ENCODE results near the gene CHRNA4. TPM values are rescaled to one million over a fixed set of nuclear protein-coding genes. Genes with fewer than 3 reads are reported as not detected.

CHRNA4 gene
- polyA plus RNA-seq, 1 of the 3 experiments (the other 2 are of a cell fraction) = not detected

DNA sequence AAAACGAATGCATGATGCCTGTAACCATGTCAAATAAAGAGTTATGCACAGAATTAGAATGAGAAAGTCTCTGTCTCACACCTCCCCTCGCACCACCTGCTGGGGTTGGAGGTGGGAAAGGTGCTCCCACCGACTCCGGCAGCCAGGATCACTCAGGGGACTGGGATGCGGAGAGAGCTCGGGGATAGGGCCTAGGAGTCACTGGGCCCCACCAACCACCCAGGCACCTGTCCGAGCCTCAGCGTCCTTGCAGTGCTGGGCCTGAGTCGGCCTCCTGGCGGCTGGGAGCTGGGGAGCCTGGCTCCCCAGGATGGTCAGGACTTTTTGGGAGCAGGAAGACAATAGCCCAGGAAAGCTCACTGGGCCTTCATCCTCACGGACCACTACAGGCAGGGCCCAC is 22.4 kb upstream of the CHRNA4 start:
- CTCF ChIA-PET = interaction anchor here (1.0 to 10.6 kb wide), 6 partner anchors 13 to 160 kb away, joined by 6 to 460 read pairs (median 46); partner anchors contain the start of gene COL20A1
- Histone ChIP-seq H4K20me1 (ENCODE audit: insufficient read depth) (no peaks in the 10 kb centered on the region), H3K9ac (no peak overlapping the region)

DNA sequence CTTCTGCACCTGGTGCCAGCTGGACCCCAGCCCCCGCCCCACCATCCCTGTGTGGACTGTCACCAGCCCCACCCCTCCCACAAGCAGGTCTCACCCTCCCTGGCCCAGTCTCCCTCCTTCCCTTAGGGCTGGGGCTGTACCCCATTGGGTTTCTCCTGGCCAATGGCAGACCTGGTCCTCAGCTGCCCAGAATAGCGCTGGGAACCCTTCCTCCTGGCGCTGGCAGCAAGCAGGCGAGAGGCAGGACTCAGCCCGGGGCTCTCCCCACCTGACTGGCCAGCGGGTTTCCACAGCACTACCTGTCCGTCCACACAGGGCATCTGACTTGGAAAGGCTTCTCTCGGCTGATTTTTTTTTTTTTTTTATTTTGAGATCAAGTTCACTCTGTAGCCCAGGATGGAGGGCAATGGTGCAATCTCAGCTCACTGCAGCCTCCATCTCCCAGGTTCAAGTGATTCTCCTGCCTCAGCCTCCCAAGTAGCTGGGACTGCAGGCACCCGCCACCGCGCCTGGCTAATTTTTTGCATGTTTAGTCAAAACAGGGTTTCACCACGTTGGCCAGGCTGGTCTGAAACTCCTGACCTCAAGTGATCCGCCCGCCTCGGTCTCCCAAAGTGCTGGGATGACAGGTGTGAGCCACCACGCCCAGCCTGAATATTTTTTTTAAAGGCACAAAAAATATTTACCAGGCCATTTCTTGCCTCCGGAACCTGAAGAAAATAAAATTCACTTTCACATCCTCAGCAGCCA is 21.6 kb upstream of the CHRNA4 start:
- no peaks in the 10 kb centered on the region for H3K9me2 ChIP-seq
- TF ChIP-seq MEF2A (IDR thresholded peaks at IDR 0.05; ENCODE audit: borderline replicate concordance, low read depth) (no peak), CHD2 (IDR thresholded peaks at IDR 0.05; ENCODE audit: low read length, partially characterized antibody) (no peak), FOSL2 (IDR thresholded peaks at IDR 0.05; ENCODE audit: borderline replicate concordance, low read depth) (no peak), FOXJ3 (CRISPR knock-in tag; IDR thresholded peaks at IDR 0.05) (no peak), RXRA (IDR thresholded peaks at IDR 0.05; ENCODE audit: borderline replicate concordance, low read depth) (no peak), GABPA (IDR thresholded peaks at IDR 0.05; ENCODE audit: low read depth) (no peak), NFIC (IDR thresholded peaks at IDR 0.05; ENCODE audit: borderline replicate concordance) (no peak), EP300 (IDR thresholded peaks at IDR 0.05; ENCODE audit: borderline replicate concordance in 1 of 2, low read depth in 1 of 2, low read length in 1 of 2) (no peak), MXI1 (IDR thresholded peaks at IDR 0.05; ENCODE audit: low read depth, low read length) (no peak), RAD21 (IDR thresholded peaks at IDR 0.05; ENCODE audit: low read length) (no peak), GATA2 (CRISPR knock-in tag; IDR thresholded peaks at IDR 0.05) (no peak), YY1 (IDR thresholded peaks at IDR 0.05; ENCODE audit: low read depth) (no peak), SMC3 (IDR thresholded peaks at IDR 0.05; ENCODE audit: low read depth, low read length) (no peak)
- TF ChIP-seq, protein P1, sequence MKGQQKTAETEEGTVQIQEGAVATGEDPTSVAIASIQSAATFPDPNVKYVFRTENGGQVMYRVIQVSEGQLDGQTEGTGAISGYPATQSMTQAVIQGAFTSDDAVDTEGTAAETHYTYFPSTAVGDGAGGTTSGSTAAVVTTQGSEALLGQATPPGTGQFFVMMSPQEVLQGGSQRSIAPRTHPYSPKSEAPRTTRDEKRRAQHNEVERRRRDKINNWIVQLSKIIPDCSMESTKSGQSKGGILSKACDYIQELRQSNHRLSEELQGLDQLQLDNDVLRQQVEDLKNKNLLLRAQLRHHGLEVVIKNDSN (IDR thresholded peaks at IDR 0.05; ENCODE audit: borderline replicate concordance, low read depth) = no peak
- TF ChIP-seq, protein P2, sequence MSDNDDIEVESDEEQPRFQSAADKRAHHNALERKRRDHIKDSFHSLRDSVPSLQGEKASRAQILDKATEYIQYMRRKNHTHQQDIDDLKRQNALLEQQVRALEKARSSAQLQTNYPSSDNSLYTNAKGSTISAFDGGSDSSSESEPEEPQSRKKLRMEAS (IDR thresholded peaks at IDR 0.05; ENCODE audit: low read depth) = no peak
- TF ChIP-seq, protein P3, sequence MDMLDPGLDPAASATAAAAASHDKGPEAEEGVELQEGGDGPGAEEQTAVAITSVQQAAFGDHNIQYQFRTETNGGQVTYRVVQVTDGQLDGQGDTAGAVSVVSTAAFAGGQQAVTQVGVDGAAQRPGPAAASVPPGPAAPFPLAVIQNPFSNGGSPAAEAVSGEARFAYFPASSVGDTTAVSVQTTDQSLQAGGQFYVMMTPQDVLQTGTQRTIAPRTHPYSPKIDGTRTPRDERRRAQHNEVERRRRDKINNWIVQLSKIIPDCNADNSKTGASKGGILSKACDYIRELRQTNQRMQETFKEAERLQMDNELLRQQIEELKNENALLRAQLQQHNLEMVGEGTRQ (IDR thresholded peaks at IDR 0.05; ENCODE audit: borderline replicate concordance, low read depth, low read length) = no peak

More for the DNA sequence above, 22.4 kb upstream of the CHRNA4 start:
- Histone ChIP-seq H3K27ac (ENCODE audit: low read depth in 2 of 2, low read length in 1 of 2) (no peak overlapping the region), H3F3A (replicated peaks; ENCODE audit: insufficient read depth) (no peaks in the 10 kb centered on the region), H3K4me2 (no peak overlapping the region), H3K4me3 (ENCODE audit: low read depth in 2 of 2, low read length in 1 of 2) (no peak overlapping the region), H3K36me3 (replicated peaks in 1 of 2; ENCODE audit: control insufficient read depth in 1 of 2, insufficient read depth in 2 of 2, low read length in 1 of 2) (no peaks in the 10 kb centered on the region), H3K4me1 (ENCODE audit: control insufficient read depth in 1 of 2, insufficient read depth in 2 of 2, low read depth in 1 of 2, low read length in 1 of 2) (no peaks in the 10 kb centered on the region), H3K27me3 (ENCODE audit: insufficient read depth) (no peaks in the 10 kb centered on the region), H3K9me2 (no peaks in the 10 kb centered on the region), H2AFZ (ENCODE audit: low read depth) (no peak overlapping the region), H3K79me2 (ENCODE audit: insufficient read depth) (no peaks in the 10 kb centered on the region), H3K9me3 (no peaks in the 10 kb centered on the region)
- DNase-seq = no peak
- 34% methylated on average over 6 of the region's 11 CpGs for WGBS (ENCODE audit: low lambda C conversion rate)
- TF ChIP-seq CHD2 (IDR thresholded peaks at IDR 0.05; ENCODE audit: low read length, partially characterized antibody) (no peak), SMC3 (IDR thresholded peaks at IDR 0.05; ENCODE audit: low read depth, low read length) (no peak), EZH2phosphoT487 (IDR thresholded peaks at IDR 0.05; ENCODE audit: borderline replicate concordance, low read depth) (no peak), EP300 (IDR thresholded peaks at IDR 0.05; ENCODE audit: borderline replicate concordance in 1 of 2, low read depth in 1 of 2, low read length in 1 of 2) (no peak), NRF1 (IDR thresholded peaks at IDR 0.05; ENCODE audit: low read depth, low read length) (no peak), SIN3A (IDR thresholded peaks at IDR 0.05; ENCODE audit: borderline replicate concordance, low read depth, low read length) (no peak), RCOR1 (IDR thresholded peaks at IDR 0.05; ENCODE audit: low read length) (no peak), GABPA (IDR thresholded peaks at IDR 0.05; ENCODE audit: low read depth) (no peak)
- TF ChIP-seq, protein P4, sequence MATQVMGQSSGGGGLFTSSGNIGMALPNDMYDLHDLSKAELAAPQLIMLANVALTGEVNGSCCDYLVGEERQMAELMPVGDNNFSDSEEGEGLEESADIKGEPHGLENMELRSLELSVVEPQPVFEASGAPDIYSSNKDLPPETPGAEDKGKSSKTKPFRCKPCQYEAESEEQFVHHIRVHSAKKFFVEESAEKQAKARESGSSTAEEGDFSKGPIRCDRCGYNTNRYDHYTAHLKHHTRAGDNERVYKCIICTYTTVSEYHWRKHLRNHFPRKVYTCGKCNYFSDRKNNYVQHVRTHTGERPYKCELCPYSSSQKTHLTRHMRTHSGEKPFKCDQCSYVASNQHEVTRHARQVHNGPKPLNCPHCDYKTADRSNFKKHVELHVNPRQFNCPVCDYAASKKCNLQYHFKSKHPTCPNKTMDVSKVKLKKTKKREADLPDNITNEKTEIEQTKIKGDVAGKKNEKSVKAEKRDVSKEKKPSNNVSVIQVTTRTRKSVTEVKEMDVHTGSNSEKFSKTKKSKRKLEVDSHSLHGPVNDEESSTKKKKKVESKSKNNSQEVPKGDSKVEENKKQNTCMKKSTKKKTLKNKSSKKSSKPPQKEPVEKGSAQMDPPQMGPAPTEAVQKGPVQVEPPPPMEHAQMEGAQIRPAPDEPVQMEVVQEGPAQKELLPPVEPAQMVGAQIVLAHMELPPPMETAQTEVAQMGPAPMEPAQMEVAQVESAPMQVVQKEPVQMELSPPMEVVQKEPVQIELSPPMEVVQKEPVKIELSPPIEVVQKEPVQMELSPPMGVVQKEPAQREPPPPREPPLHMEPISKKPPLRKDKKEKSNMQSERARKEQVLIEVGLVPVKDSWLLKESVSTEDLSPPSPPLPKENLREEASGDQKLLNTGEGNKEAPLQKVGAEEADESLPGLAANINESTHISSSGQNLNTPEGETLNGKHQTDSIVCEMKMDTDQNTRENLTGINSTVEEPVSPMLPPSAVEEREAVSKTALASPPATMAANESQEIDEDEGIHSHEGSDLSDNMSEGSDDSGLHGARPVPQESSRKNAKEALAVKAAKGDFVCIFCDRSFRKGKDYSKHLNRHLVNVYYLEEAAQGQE (IDR thresholded peaks at IDR 0.05; ENCODE audit: low read depth, low read length) = no peak
- POLR2A ChIA-PET = no interaction called here

More for the DNA sequence above, 21.6 kb upstream of the CHRNA4 start:
- Histone ChIP-seq H3K27ac (ENCODE audit: low read depth in 2 of 2, low read length in 1 of 2) (no peak overlapping the region), H3K4me1 (ENCODE audit: control insufficient read depth in 1 of 2, insufficient read depth in 2 of 2, low read depth in 1 of 2, low read length in 1 of 2) (no peaks in the 10 kb centered on the region; a peak in 1 of 4 replicates), H4K20me1 (ENCODE audit: insufficient read depth) (no peaks in the 10 kb centered on the region), H3K36me3 (replicated peaks in 1 of 2; ENCODE audit: control insufficient read depth in 1 of 2, insufficient read depth in 2 of 2, low read length in 1 of 2) (no peaks in the 10 kb centered on the region), H3K4me2 (no peak overlapping the region), H2AFZ (ENCODE audit: low read depth) (no peak overlapping the region), H3F3A (replicated peaks; ENCODE audit: insufficient read depth) (no peaks in the 10 kb centered on the region), H3K4me3 (ENCODE audit: low read depth in 2 of 2, low read length in 1 of 2) (no peak overlapping the region), H3K79me2 (ENCODE audit: insufficient read depth) (no peaks in the 10 kb centered on the region), H3K9me3 (no peaks in the 10 kb centered on the region), H3K9ac (no peak overlapping the region), H3K27me3 (ENCODE audit: insufficient read depth) (no peaks in the 10 kb centered on the region)
- ChIA-PET POLR2A (interaction anchor here (1.4 kb wide), 1 partner anchor 73 kb away, joined by 3 read pairs; no protein-coding TSS in a partner anchor), CTCF (interaction anchor here (0.6 to 10.6 kb wide), 33 partner anchors 11 to 326 kb away, joined by 3 to 460 read pairs (median 11); partner anchors contain the start of genes ARFGAP1 and COL20A1)
- DNase-seq = no peak
- 43% methylated on average over 17 of the region's 17 CpGs for WGBS (ENCODE audit: low lambda C conversion rate)

All from SK-N-SH (cell line).